HG03469 (cell line): ENCODE measurements around the gene PLXNB2.
"Not testable (repeated sequence)": the region's sequence is repeated elsewhere in the genome, so short reads cannot be mapped to it uniquely, and the experiment has no call there.

Experiments used
- ATAC-seq: cut with Tn5 transposase; IDR thresholded peaks from one replicate; pipeline ENCODE4 v1.9.1; 2021; ENCODE audit warnings: mild to moderate bottlenecking, moderate library complexity, moderate number of reproducible peaks; ENCODE audit not compliant: unreplicated experiment

PLXNB2 gene

GRCh38 chr22:50306753-50307749 lies at the start of gene PLXNB2:
PLXNB2 (minus strand) TSS chr22:50307646; CDS start chr22:50290584, 17,062 bp downstream.
- no peak for ATAC-seq

GRCh38 chr22:50357222-50357621 lies 49.8 kb upstream of the PLXNB2 start:
- ATAC-seq: no peak

GRCh38 chr22:50356186-50356585 lies 48.7 kb upstream of the PLXNB2 start:
- ATAC-seq: no peak

GRCh38 chr22:50348058-50348457 lies 40.6 kb upstream of the PLXNB2 start:
- no peak for ATAC-seq

GRCh38 chr22:50347157-50347556 lies 39.7 kb upstream of the PLXNB2 start:
- no peak for ATAC-seq

- ATAC-seq: no peak
Observed at GRCh38 chr22:50346470-50346869, 39.0 kb upstream of the PLXNB2 start.

- no peak for ATAC-seq
Observed at GRCh38 chr22:50343541-50343935, 36.1 kb upstream of the PLXNB2 start.

GRCh38 chr22:50342651-50343540 lies 35.5 kb upstream of the PLXNB2 start, which contains the start of gene PPP6R2:
PPP6R2 (plus strand) TSS chr22:50343327; CDS start chr22:50393909, 50,582 bp downstream.
- ATAC-seq: no peak

GRCh38 chr22:50341977-50342650 lies 34.7 kb upstream of the PLXNB2 start:
- no peak for ATAC-seq

- no peak for ATAC-seq
Observed at GRCh38 chr22:50339945-50340879, 32.8 kb upstream of the PLXNB2 start.

- no peak for ATAC-seq
Observed at GRCh38 chr22:50338860-50339462, 31.5 kb upstream of the PLXNB2 start.

- no peak for ATAC-seq
Observed at GRCh38 chr22:50338042-50338573, 30.7 kb upstream of the PLXNB2 start.

GRCh38 chr22:50337262-50338041 lies 30.0 kb upstream of the PLXNB2 start:
- ATAC-seq: no peak

- not testable (repeated sequence) for ATAC-seq
Observed at GRCh38 chr22:50334433-50334832, 27.0 kb upstream of the PLXNB2 start.

GRCh38 chr22:50329236-50329635 lies 21.8 kb upstream of the PLXNB2 start:
- ATAC-seq: no peak

- ATAC-seq: no peak
Observed at GRCh38 chr22:50327711-50328019, 20.2 kb upstream of the PLXNB2 start.

GRCh38 chr22:50326956-50327710 lies 19.7 kb upstream of the PLXNB2 start, which contains the start of gene DENND6B:
DENND6B (minus strand) TSS chr22:50327012; CDS start chr22:50326988, 24 bp downstream.
- ATAC-seq: peak; percentile 52
